ENCODE results near the gene PTPRD. TPM values are rescaled to one million over a fixed set of nuclear protein-coding genes. Genes with fewer than 3 reads are reported as not detected.

Gene PTPRD
- total RNA-seq, 2 donors from 2014 or later: 97.4 to 101 TPM

DNA sequence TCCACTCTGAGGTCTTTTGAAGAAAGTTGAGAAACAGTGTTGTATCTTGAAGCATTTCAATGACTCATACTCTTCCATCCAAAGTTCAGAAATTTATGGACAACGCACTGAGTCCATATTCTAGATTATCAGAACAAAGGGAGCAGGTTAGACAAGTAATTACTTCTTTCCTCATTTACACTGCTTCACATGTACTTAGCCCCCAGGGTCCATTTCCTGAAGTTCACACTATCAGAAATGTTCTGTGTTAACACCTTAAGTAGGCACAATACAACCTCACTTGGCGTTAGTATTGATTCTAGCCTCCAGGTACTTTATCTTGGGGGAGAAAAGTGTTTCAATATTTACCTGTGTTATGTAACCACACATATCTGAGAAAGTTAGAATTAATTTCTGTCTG is 2325.3 kb downstream of the PTPRD start:
- no peak for DNase-seq
- Histone ChIP-seq H3K9me3 (ENCODE audit: control insufficient read depth, low read length) (no peaks in the 10 kb centered on the region), H3K4me1 (ENCODE audit: control insufficient read depth, insufficient read depth, low read length) (peaks cover 2% of the 10 kb centered on the region), H3K27ac (ENCODE audit: low read depth, low read length) (no peak overlapping the region), H3K36me3 (ENCODE audit: control insufficient read depth, insufficient read depth, low read length) (no peaks in the 10 kb centered on the region), H3K9ac (ENCODE audit: extremely low read depth, low read length, poor library complexity, severe bottlenecking) (no peak overlapping the region), H3K27me3 (ENCODE audit: control insufficient read depth, insufficient read depth, low read length, poor library complexity, severe bottlenecking) (no peaks in the 10 kb centered on the region), H3K4me3 (ENCODE audit: low read length) (no peak overlapping the region)
- Mint-ChIP-seq H3K27ac (no peak overlapping the region), H3K4me1 (peaks cover 20% of the 10 kb centered on the region), H3K9me3 (peaks cover 12% of the 10 kb centered on the region), H3K27me3 (ENCODE audit: insufficient read depth) (peaks cover 3% of the 10 kb centered on the region), H3K36me3 (ENCODE audit: low read depth) (no peaks in the 10 kb centered on the region), H3K4me3 (no peak overlapping the region)
- TF ChIP-seq, protein P1, sequence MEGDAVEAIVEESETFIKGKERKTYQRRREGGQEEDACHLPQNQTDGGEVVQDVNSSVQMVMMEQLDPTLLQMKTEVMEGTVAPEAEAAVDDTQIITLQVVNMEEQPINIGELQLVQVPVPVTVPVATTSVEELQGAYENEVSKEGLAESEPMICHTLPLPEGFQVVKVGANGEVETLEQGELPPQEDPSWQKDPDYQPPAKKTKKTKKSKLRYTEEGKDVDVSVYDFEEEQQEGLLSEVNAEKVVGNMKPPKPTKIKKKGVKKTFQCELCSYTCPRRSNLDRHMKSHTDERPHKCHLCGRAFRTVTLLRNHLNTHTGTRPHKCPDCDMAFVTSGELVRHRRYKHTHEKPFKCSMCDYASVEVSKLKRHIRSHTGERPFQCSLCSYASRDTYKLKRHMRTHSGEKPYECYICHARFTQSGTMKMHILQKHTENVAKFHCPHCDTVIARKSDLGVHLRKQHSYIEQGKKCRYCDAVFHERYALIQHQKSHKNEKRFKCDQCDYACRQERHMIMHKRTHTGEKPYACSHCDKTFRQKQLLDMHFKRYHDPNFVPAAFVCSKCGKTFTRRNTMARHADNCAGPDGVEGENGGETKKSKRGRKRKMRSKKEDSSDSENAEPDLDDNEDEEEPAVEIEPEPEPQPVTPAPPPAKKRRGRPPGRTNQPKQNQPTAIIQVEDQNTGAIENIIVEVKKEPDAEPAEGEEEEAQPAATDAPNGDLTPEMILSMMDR (conservative IDR thresholded peaks at IDR 0.05): no peak
- WGBS, 2 experiments (ENCODE audit: insufficient coverage in 1 of 2, insufficient read length in 1 of 2): 61% methylated on average over 2 of the region's 2 CpGs; no CpG with 5 or more reads in 1 of the 2 experiments

DNA sequence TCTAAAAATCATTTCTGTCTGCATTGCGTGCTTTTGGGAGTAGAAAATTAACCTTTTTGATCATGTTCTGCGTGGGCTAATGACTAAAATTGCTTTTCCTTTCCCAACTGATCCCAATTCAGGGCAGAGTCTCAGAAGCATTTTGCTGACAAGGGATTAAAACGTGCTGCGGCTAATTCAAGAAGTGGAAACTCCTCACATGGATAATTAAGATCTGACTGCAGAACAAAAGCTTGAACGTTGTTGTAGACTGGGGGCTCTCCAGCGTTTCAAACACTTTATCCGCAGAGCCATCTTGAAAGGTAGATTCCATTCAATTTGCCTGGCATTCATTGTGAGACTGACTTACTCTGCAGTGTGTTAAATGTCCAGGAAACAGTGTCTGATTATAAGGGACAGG is 2327.9 kb downstream of the PTPRD start:
- H3K27ac ChIP-seq (ENCODE audit: low read depth, low read length): no peak overlapping the region
- H3K27me3 ChIP-seq (ENCODE audit: control insufficient read depth, insufficient read depth, low read length, poor library complexity, severe bottlenecking): no peaks in the 10 kb centered on the region
- Mint-ChIP-seq H3K4me3 (no peak overlapping the region), H3K27me3 (ENCODE audit: insufficient read depth) (peaks cover 3% of the 10 kb centered on the region), H3K36me3 (ENCODE audit: low read depth) (no peaks in the 10 kb centered on the region), H3K27ac (no peak overlapping the region), H3K4me1 (peaks cover 20% of the 10 kb centered on the region), H3K9me3 (peaks cover 12% of the 10 kb centered on the region)
- TF ChIP-seq, protein P1 (conservative IDR thresholded peaks at IDR 0.05): no peak
- no peak overlapping the region for H3K9ac ChIP-seq (ENCODE audit: extremely low read depth, low read length, poor library complexity, severe bottlenecking)
- H3K36me3 ChIP-seq (ENCODE audit: control insufficient read depth, insufficient read depth, low read length): no peaks in the 10 kb centered on the region
- 71 to 78% methylated on average over 6 to 7 of the region's 7 CpGs for WGBS, 2 experiments (ENCODE audit: insufficient coverage in 1 of 2, insufficient read length in 1 of 2)
- no peaks in the 10 kb centered on the region for H3K9me3 ChIP-seq (ENCODE audit: control insufficient read depth, low read length)
- H3K4me1 ChIP-seq (ENCODE audit: control insufficient read depth, insufficient read depth, low read length): peaks cover 2% of the 10 kb centered on the region
- no peak for DNase-seq
- no peak overlapping the region for H3K4me3 ChIP-seq (ENCODE audit: low read length)

DNA sequence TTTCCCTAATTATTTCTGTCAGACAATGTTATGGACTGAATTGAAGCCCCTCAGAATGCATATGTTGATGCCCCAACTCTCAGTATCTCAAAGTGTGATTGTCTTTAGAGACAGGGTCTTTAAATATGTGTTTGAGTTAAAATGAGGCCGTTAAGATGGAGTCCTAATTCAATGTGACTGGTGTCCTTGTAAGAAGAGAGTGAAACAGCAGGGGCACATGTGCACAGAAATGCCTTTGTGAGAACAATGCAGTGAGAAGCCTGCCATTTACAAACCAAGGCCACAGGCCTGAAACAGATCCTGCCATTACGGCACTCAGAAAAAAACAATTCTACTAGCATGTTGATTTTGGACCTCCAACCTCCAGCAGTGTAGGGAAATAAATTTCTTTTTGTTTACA is 2330.3 kb downstream of the PTPRD start:
- Histone ChIP-seq H3K4me3 (ENCODE audit: low read length) (no peak overlapping the region), H3K9me3 (ENCODE audit: control insufficient read depth, low read length) (no peaks in the 10 kb centered on the region), H3K9ac (ENCODE audit: extremely low read depth, low read length, poor library complexity, severe bottlenecking) (no peak overlapping the region), H3K4me1 (ENCODE audit: control insufficient read depth, insufficient read depth, low read length) (no peaks in the 10 kb centered on the region), H3K27me3 (ENCODE audit: control insufficient read depth, insufficient read depth, low read length, poor library complexity, severe bottlenecking) (no peaks in the 10 kb centered on the region), H3K36me3 (ENCODE audit: control insufficient read depth, insufficient read depth, low read length) (no peaks in the 10 kb centered on the region), H3K27ac (ENCODE audit: low read depth, low read length) (peak overlapping the region; percentile 48)
- peaks cover 3% of the 10 kb centered on the region for H3K27me3 Mint-ChIP-seq (ENCODE audit: insufficient read depth)
- peaks cover 12% of the 10 kb centered on the region for H3K9me3 Mint-ChIP-seq
- 83 to 100% methylated on average over 2 of the region's 2 CpGs for WGBS, 2 experiments (ENCODE audit: insufficient coverage in 1 of 2, insufficient read length in 1 of 2)
- peaks cover 11% of the 10 kb centered on the region for H3K4me1 Mint-ChIP-seq
- H3K27ac Mint-ChIP-seq: no peak overlapping the region
- no peaks in the 10 kb centered on the region for H3K36me3 Mint-ChIP-seq (ENCODE audit: low read depth)
- TF ChIP-seq, protein P1 (conservative IDR thresholded peaks at IDR 0.05): no peak
- H3K4me3 Mint-ChIP-seq: no peak overlapping the region
- no peak for DNase-seq

All from endodermal cell (in vitro differentiated cells).